Islet precursor cell (in vitro differentiated cells): Measurements from ENCODE around the gene DYNC1LI2.
"Not testable (repeated sequence)": the region's sequence is repeated elsewhere in the genome, so short reads cannot be mapped to it uniquely, and the experiment has no call there.

Experiments
- DNase-seq: peaks from one replicate; pipeline ENCODE4 v3.0.0-alpha.2; 2018

DYNC1LI2 gene

DNA sequence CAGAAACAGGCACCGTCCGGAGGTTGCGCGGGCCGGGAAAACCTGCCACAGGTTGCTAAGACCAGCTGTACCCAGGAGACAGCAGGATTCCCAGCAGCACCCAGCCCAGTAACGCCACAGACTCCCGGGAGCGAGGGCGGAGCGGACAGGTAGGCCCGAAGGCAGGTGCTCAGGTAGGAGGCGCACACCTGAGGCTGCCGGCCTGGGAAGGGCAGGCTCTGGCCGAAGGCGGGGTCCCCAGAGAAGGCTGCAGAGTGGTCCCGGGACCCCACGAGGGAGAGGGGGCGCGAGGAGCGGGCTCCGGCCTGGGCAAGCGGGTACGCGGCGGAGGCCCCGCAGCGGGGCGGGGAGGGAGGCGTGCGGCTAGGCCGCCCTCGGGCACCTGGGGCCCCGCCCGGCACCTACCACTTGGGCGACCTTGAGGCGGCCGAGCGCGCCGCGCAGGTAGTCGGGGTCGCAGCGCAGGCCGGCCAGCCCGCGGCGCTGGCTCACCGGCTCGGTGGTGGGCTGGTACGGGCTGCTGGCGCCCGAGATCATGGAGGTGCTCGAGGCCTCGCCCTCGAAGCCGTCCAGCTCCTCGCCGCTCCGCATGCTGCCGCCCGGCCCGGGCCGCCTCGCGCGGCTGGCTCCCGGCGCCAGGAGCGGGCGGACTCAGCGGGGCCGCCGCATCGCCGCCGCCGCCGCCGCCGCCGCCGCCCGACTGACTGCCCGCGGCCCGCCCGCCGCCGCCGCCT, 55.3 kb downstream of the DYNC1LI2 start:
- peak; percentile 74 for DNase-seq

DNA sequence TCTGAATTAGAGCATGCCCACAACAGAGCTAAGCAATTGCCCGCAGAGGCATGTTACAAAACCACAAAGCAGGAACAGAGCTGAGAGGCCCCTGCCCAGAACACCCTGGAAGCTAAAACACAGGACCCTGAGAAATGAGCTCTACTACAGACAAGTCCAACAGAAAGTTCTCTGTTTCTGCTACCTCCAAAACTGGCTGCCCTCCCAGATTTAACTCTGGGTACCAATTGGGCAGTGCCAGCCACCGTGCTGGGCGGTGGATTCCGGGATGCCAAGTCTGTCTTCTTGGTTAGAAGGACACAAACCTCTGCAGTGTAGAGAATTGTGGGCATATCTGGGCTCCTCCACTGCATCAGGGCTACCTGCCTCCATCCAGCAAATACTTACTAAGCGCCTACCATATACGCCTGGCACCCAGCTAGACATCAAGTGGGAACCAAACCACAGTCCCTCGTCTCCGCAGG, 55.9 kb downstream of the DYNC1LI2 start:
- DNase-seq: no peak

DNA sequence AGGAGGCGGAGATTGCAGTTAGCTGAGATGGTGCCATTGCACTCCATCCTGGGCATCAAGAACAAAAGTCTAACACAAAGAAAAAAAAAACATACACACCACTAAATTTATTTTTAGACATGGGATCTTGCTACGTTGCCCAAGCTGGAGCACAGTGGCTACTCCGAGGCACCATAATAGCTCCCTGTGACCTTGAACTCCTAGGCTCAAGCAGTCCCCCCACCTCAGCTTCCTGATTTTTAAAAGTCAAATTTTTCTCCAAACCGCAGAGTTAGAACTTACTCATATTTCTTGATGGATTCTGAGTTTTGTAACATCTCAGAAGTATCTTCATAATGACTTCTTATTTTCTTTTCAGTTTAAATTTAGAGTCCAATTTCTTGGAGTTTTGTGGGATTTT, 58.3 kb downstream of the DYNC1LI2 start:
- DNase-seq: no peak

DNA sequence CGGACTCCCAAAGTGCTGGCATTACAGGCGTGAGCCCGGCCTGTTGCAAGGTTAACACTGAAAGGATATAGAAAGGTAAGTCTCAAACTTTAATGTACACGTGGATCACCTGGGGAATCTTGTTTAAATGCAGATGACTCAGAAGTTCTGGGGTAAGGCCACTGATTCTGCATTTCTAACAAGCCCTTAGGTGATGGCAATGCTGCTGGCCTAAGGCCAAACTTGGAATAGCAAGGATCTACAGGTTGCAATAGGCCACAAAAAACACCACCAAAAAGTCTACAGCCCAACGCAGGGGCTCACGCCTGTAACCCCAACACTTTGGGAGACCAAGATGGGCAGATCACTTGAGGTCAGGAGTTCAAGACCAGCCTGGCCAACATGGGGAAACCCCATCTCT, 59.1 kb downstream of the DYNC1LI2 start:
- DNase-seq: peak; percentile 39

DNA sequence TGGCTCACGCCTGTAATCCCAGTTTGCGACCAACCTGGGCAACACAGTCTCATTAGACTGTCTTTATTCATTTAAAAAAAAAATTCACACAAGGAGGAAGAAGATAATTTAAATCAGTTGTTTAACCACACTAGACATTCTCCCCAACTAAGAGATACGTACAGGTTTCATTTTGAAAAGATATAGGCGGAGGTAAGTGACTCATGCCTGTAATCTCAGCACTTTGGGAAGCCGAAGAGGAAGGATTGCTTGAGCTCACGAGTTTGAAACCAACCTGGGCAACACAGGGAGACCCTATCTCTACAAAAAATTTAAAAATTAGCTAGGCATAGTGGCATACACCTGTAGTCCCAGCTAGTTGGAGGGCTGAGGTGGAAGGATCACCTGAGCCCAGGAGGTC, 60.2 kb downstream of the DYNC1LI2 start:
- DNase-seq: no peak

DNA sequence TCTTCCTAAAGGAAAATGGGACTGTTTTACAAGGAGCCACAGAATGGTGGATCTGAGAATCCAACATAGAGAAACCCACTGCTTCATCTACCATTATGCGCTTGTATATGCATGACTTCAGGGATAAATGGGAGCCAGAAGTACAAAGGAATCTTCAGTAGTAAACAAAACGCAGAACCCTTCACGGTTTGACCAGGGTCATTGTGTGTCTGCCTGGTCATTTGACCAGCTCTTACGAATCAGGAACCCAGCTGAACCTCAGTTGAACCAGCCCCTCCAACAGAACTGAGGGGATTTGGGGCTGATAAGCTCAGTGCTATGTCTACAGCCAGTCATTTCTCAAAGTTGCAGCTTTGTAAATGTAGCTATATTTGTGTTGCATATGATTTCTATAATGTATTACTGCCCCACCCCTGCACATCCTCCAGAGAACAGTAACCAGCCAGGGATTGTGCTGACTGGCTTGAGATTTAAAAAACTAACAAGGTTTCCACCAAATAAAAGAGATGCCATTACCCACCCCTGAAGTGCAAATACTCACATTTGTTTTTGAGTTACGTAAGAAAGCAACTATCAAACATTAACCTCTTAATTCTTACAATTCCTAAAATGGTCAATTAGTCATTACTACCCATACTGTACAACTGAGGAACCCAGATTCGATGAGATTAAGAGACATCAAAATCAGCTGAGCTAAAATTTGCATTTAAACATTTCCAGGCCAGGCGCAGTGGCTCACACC, 61.1 kb downstream of the DYNC1LI2 start:
- DNase-seq: peak; percentile 13

DNA sequence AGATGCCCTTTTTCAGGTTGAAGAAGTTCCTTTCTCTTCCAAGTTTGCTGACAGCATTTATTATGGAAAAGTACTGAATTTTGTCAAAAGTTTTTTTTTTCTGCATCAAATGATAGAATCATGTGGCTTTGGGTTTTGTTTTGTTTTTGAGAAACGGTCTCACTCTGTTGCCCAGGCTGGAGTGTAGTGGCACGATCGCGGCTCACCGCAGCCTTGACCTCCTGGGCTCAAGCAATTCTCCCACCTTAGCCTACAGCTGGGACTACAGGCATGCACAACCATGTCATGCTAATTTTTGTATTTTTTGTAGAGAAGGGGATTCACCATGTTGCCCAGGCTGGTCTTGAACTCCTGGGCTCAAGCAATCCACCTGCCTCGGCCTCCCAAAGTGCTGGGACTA, 62.1 kb downstream of the DYNC1LI2 start:
- no peak for DNase-seq

DNA sequence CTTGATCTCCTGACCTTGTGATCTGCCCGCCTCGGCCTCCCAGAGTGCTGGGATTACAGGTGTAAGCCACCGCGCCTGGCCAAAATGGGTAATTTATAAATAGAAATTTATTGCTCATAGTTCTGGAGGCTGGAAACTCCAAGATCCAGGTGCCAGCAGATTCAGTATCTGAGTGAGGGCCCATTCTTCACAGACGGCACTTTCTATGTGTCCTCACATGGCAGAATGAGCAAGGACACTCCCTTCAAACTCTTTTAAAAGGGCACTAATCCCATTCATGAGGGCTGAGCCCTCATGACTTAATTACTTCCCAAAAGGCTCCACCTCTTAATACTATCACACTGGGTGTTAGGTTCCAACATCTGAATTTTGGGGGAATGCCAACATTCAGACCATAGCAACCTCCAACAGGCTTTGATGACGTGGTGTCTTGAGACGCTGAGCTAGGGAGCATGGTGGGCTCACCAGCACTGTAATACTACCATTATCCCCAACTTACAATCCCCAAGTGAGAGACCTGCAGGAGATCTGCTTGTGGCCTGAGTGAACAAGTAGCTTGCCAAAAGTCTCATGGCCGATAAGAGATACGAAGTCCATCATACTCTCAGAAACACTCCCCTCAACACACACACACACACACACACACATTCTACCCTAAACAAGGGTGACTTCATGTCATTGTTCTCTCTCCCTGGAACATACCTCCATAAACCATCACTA, 63.3 kb downstream of the DYNC1LI2 start:
- no peak for DNase-seq

DNA sequence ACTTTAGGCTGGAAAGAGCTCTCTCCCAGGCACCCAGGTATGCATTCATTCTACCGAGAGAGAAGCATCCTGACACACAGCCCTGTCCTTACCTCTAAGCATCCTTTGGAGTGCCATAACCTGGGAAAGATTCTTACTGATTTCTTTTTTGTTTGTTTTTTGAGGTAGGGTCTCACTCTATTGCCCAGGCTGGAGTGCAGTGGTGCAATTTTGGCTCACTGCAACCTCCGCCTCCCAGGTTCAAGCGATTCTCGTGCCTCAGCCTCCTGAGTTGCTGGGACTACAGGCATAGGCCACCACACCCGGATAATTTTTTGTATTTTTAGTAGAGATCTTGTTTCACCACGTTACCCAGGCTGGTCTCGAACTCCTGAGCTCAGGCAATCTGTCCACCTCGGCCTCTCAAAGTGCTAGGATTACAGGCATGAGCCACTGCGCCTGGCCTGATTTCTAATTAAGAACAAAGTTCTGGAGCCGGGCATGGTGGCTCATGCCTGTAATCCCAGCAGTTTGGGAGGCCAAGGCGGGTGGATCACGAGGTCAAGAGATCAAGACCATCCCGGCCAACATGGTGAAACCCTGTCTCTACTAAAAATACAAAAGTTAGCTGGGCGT, 65.8 kb downstream of the DYNC1LI2 start:
- not testable (repeated sequence) for DNase-seq

DNA sequence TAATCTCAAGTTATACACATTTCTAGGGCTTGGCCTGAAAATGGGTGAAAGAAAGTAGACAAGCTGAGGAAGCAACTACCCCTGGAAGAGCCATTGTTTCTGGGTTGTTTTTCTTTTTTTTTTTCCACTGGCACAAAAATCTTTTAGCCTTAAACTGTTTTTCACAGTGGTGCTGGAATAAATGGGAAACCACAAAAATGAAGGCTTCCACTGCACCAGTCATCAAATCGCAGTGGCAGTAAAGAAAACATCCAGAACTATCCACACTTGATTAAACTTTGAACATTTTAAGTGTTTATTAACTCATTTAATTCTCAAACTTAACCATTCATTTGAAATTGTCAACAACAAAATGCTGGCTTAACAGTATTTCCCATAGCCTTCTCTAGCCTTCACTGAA, 69.1 kb downstream of the DYNC1LI2 start:
- DNase-seq: no peak

DNA sequence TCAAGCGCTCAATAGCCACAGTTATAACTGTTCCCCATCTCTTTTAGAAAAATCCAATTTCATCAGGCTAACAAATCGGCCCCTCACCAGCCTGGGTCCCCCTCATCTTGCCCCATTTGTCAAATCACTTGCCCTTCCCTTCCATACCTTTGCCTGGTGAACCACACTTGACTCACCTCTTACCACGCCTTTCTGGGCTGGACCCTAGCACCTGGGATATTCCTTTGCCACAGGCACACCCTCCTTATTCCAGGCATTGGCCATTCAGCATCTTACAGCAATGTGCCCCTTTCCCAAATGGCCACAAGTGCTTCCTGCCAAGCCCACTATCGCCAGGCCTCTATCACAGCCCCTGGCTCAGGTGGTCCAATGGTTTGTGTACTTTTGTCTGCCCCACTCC, 69.7 kb downstream of the DYNC1LI2 start:
- DNase-seq: peak; percentile 22

DNA sequence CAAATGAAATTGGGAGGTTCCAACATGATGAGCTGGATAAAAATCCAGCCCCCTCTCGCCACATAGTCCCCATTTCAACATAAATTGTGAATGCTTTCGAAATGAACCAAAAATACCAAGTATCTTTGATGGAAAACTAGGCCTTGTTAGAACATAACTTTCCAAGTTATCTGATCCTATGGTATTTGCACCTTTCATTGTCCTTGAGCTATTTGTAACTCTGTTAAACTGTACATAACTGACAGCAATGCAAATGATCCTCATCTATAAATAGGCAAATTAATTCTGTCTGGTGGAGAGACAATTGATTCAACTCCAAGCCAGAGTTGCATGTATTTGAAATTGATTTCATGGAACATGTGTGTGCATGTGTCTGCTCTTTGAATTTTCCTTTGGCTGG, 73.1 kb downstream of the DYNC1LI2 start:
- no peak for DNase-seq

DNA sequence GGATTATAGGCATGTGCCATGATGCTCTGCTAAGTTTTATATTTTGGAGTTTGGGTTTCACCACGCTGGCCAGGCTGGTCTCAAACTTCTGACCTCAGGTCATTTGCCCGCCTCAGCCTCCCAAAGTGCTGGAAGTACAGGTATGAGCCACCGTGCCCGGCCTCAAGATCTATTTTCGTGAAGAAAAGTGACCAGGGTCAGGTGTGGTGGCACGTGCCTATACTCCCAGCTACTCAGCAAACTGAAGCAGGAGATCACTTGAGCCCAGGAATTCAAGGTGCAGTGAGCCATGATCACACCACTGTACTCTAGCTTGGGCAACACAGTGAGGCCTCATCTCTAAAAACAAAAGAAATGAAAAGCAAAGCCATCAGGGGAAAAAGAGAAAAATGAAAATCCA, 73.6 kb downstream of the DYNC1LI2 start:
- DNase-seq: peak; percentile 10

DNA sequence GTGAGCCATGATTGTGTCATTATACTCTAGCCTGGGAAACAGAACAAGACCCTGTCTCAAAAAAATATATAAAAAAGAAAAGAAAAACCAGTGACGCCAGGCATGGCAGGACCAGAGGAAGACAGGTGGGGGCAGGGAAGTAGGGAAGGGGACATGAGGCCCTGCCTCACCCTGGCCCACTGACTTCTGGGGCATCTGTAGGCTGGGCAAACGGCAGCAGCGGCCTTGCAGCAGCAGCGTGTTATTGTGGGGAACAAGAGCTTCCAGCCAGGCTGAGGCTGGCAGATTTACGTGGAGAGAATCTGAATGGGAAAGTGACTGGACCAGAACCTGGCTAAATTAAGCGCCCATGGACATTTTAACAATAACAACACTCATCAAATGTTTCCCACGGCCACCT, 74.2 kb downstream of the DYNC1LI2 start:
- DNase-seq: no peak

DNA sequence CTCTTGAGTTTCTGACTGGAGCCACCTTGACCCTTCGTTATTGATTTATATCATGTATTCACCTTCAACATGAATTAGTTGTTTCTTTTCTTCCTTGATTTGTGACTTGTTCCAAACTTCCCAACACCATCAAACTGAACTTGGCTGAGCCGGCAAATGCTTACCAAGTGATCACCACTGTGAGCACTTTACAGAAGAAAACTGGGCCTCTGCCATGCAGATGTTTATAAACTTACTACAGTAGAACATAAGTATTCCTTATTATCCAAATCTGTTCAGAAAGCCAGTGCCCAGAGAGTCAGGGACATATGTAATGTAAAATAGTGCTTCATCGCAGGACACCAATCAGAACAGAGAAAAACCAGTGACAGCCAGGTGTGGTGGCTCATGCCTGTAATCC, 74.8 kb downstream of the DYNC1LI2 start:
- DNase-seq: no peak

DNA sequence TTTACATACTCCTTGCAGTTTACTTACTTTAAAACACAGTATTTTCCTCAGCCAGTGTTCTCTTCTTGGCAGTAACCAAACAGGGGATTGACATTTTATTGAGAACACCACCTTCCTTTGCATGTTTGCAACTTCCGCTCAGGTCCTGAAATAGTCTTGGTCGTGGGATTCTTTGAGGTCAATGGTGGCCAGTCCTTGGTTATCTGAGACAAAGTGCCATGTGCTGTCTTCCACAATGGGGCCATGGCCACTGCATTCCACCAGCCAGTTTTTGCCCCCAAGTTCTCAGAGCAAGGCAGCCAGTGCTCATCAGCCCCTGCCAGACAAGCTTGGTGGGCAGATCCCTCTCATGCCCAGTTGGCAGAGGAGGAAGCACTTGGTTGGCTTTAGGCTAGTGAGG, 77.7 kb downstream of the DYNC1LI2 start:
- peak; percentile 25 for DNase-seq
